Ishikawa (cell line): ENCODE data around the gene GYS2.

Source experiments
- EP300 ChIP-seq: IDR thresholded peaks from 2 replicates; pipeline ENCODE4 v1.6.1; 2012; ENCODE audit warnings: borderline replicate concordance
- NFIC ChIP-seq: IDR thresholded peaks from 2 replicates; pipeline ENCODE4 v1.6.1; 2012
- YY1 ChIP-seq: IDR thresholded peaks from 2 replicates; pipeline ENCODE4 v1.6.1; 2012; ENCODE audit warnings: low read depth

DNA sequence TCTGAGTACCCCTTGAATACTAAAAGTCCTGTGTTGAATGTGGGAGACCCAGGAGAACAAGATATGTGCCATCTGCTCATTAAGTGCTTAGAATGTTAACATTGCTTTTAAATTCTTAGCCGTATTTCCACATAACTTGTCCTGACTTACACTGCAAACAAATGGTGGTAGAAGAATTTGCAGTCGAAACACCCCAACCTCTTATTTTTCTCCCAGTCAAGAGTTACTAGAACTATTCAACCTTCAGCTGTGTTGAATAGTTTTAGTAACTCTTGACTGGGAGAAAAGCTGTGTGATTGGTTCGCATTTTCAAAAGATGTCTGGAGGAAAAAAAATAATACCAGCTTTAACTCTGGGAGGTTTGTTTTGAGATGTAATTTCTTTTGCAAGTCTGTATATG, 86.2 kb downstream of the GYS2 start:
- TF ChIP-seq EP300: no peak
- TF ChIP-seq YY1: no peak
- TF ChIP-seq NFIC: no peak
